Endothelial cell of umbilical vein (primary cell): ENCODE results near the gene BCL11A. TPM values are rescaled to one million over a fixed set of nuclear protein-coding genes. Genes with fewer than 3 reads are reported as not detected.

Experiments
- BruUV-seq: library from RNA; stranded (reverse); fragments of 400-500 nt; replicated peaks from 2 replicates; lab custom pipeline; 2021; lab: Mats Ljungman, UMichigan
- CTCF ChIA-PET: fragments of 300-600, 350-600 bp; sonication (Branson Sonifier 250); formaldehyde crosslinking; loops from one replicate; lab custom pipeline; 2021; ENCODE audit warnings: antibody characterized with exemption, inconsistent platforms; lab: Charles Lee
- POLR2A ChIA-PET: fragments of 300-600, 350-600 bp; sonication (Branson Sonifier 250); formaldehyde crosslinking; loops from one replicate; lab custom pipeline; 2021; ENCODE audit warnings: antibody characterized with exemption, inconsistent platforms; lab: Charles Lee
- DNase-seq: peaks from one replicate; pipeline ENCODE4 v3.0.0-alpha.2; 2011; ENCODE audit warnings: low read depth, low spot score
- FAIRE-seq: peaks from 2 replicates; lab custom pipeline; 2011; peaks lifted over from hg19 to GRCh38; lab: Jason Lieb, UNC
- H2AFZ ChIP-seq: 2 replicates; pipeline ENCODE4 v1.6.0; 2012; ENCODE audit warnings: low read depth, low read length, control low read depth, inconsistent platforms
- H3K27ac ChIP-seq: 2 replicates; pipeline ENCODE4 v1.5.1; 2011; ENCODE audit warnings: low read depth, mild to moderate bottlenecking, control low read depth, low read length, moderate library complexity; ENCODE audit not compliant: insufficient read depth
- H3K27me3 ChIP-seq, 2 experiments: 2 replicates each; pipeline versions ENCODE4 v1.6.0 to v1.6.1; 2011; ENCODE audit warnings: low read length in 2 of 2, mixed read lengths in 1 of 2; ENCODE audit not compliant: control insufficient read depth in 2 of 2, insufficient read depth in 2 of 2
- H3K36me3 ChIP-seq, 2 experiments: 2 replicates in 1 of 2; 3 replicates in 1 of 2; pipeline ENCODE4 v1.5.1; 2011; ENCODE audit warnings: low read length in 2 of 2, mild to moderate bottlenecking in 1 of 2, moderate library complexity in 1 of 2; ENCODE audit not compliant: control insufficient read depth in 2 of 2, insufficient read depth in 2 of 2; ENCODE audit errors: extremely low read depth in 1 of 2
- H3K4me1 ChIP-seq: 3 replicates; pipeline ENCODE4 v1.5.1; 2011; ENCODE audit warnings: mild to moderate bottlenecking, low read length; ENCODE audit not compliant: control insufficient read depth, insufficient read depth; ENCODE audit errors: extremely low read depth
- H3K4me2 ChIP-seq: 2 replicates; pipeline ENCODE4 v1.6.1; 2011; ENCODE audit warnings: low read length, control low read depth, mixed read lengths; ENCODE audit not compliant: insufficient read depth
- H3K4me3 ChIP-seq, 3 experiments: fragments of 200-600 bp in 1 of 3; sonication (generic), shearing (Covaris generic) in 1 of 3; replicated peaks in 1 of 3; 2 replicates each; pipeline ENCODE4 v1.5.1; 2011 to 2016; ENCODE audit warnings: control low read depth in 3 of 3, low read length in 3 of 3, mild to moderate bottlenecking in 2 of 3, inconsistent platforms in 1 of 3, low read depth in 1 of 3, moderate library complexity in 1 of 3; ENCODE audit not compliant: insufficient read depth in 1 of 3
- H3K79me2 ChIP-seq: 2 replicates; pipeline ENCODE4 v1.6.0; 2012; ENCODE audit warnings: low read length, inconsistent platforms; ENCODE audit not compliant: control insufficient read depth, insufficient read depth
- H3K9ac ChIP-seq: replicated peaks from 2 replicates; pipeline ENCODE3; 2011; ENCODE audit warnings: low read length, control low read depth; ENCODE audit not compliant: insufficient read depth; ENCODE audit errors: extremely low read depth
- H3K9me1 ChIP-seq: replicated peaks from 3 replicates; pipeline ENCODE4 v1.6.0; 2011; ENCODE audit warnings: mild to moderate bottlenecking, low read length; ENCODE audit not compliant: control insufficient read depth, insufficient read depth; ENCODE audit errors: extremely low read depth
- H3K9me3 ChIP-seq: replicated peaks from 2 replicates; pipeline ENCODE4 v1.5.1; 2012; ENCODE audit warnings: low read length, inconsistent platforms; ENCODE audit not compliant: control insufficient read depth, insufficient read depth
- H4K20me1 ChIP-seq: replicated peaks from 2 replicates; pipeline ENCODE3; 2011; ENCODE audit warnings: mild to moderate bottlenecking, low read length; ENCODE audit not compliant: control insufficient read depth, insufficient read depth; ENCODE audit errors: extremely low read depth
- EZH2 ChIP-seq: IDR thresholded peaks from 2 replicates; pipeline ENCODE4 v1.6.1; 2012; ENCODE audit warnings: borderline replicate concordance, low read depth, mild to moderate bottlenecking, moderate library complexity, low read length, inconsistent platforms; ENCODE audit not compliant: severe bottlenecking
- FOS ChIP-seq: IDR thresholded peaks from 2 replicates; pipeline ENCODE4 v1.6.1; 2011; ENCODE audit warnings: mild to moderate bottlenecking, low read length, moderate library complexity, borderline replicate concordance; ENCODE audit not compliant: insufficient read depth
- GATA2 ChIP-seq: IDR thresholded peaks from 2 replicates; pipeline ENCODE4 v1.7.0; 2011; ENCODE audit warnings: low read depth, mild to moderate bottlenecking, moderate library complexity, mixed read lengths, low read length; ENCODE audit not compliant: insufficient read length, insufficient read depth
- JUN ChIP-seq: IDR thresholded peaks from 2 replicates; pipeline ENCODE4 v1.6.1; 2011; ENCODE audit warnings: borderline replicate concordance, low read depth; ENCODE audit not compliant: insufficient read length, insufficient read depth
- MYC ChIP-seq: IDR thresholded peaks from one replicate; pipeline ENCODE4 v1.6.1; 2011; ENCODE audit warnings: mild to moderate bottlenecking, low read depth, low read length
- POLR2A ChIP-seq: IDR thresholded peaks from 2 replicates; pipeline ENCODE4 v1.6.1; 2012; ENCODE audit warnings: low read depth, mild to moderate bottlenecking, control low read depth, low read length
- POLR2AphosphoS5 ChIP-seq: IDR thresholded peaks from 2 replicates; pipeline ENCODE4 v1.6.1; 2012; ENCODE audit warnings: low read depth, mild to moderate bottlenecking, control low read depth, low read length, moderate library complexity; ENCODE audit not compliant: insufficient read depth
- dilution Hi-C: fragments of 300-500 bp; cut with MboI; formaldehyde crosslinking; loops from one replicate; pipeline ENCODE4 v1.15.0; 2019; ENCODE audit warnings: low sequenced_read_pairs; ENCODE audit not compliant: extremely low pct_ligation_motif_present
- intact Hi-C: fragments of 100-400 bp; cut with micrococcal nuclease; formaldehyde crosslinking; loops from one replicate; pipeline ENCODE4 v1.10.0; 2022
- polyA plus RNA-seq, 4 experiments: library from polyadenylated mRNA; depleted of rRNA in 3 of 4; stranded (reverse) in 3 of 4; unstranded in 1 of 4; fragments of >200 nt; gene quantifications; 2 replicates each; pipeline versions ENCODE4 v1.2.1 to v1.2.3, GENCODE V29; 2011 to 2012; ENCODE audit warnings: missing spikeins in 1 of 4
- total RNA-seq: library from RNA; stranded (reverse); gene quantifications from 2 replicates; pipeline ENCODE4 v1.2.3, GENCODE V29; 2021
- TF ChIP-seq, protein P1 (sequence below): IDR thresholded peaks from 2 replicates; pipeline ENCODE4 v1.6.1; 2011; ENCODE audit not compliant: insufficient read depth, insufficient read length
- TF ChIP-seq, protein P2 (sequence below), 2 donors: IDR thresholded peaks; 1 replicate in 1 of 2; 2 replicates in 1 of 2; pipeline ENCODE4 v1.5.1; 2011; ENCODE audit warnings: low read length in 2 of 2, mild to moderate bottlenecking in 2 of 2, moderate library complexity in 2 of 2, control low read depth in 1 of 2, inconsistent platforms in 1 of 2, low read depth in 1 of 2; ENCODE audit not compliant: insufficient read depth in 1 of 2; ENCODE audit errors: extremely low read depth in 1 of 2

The BCL11A gene
- total and polyA plus RNA-seq, 2 donors (not counting 3 experiments of a cell fraction or from before 2014, with no cell fraction given) = 0.12 to 0.88 TPM

DNA sequence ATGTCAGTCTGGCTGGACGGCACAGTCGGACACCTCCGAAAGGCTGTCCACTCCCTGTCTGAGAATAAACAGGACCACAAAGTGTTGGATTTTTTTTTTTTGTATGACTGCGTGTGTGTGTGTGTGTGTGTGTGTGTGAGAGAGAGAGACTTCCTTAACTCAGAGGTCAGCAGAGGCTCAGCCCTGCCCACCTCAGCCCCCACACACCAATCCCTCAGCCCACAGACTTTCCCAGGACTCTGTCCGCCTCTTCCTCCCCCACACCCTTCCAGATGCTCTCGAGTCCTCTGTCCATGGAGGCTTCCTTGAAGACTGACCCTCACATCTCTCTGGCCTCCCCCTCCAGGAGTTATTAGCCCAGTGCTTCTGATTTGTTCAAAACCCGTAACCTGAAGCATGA lies 147.3 kb downstream of the BCL11A start:
- CTCF ChIA-PET = no interaction called here
- POLR2A ChIA-PET = no interaction called here
- no TSS peak for BruUV-seq
- TF ChIP-seq FOS = no peak
- H3K4me2 ChIP-seq = no peak overlapping the region
- H3K36me3 ChIP-seq = no peaks in the 10 kb centered on the region
- DNase-seq = no peak
- dilution Hi-C loops = no loop called here
- H2AFZ ChIP-seq = no peak overlapping the region
- H3K4me1 ChIP-seq = no peaks in the 10 kb centered on the region
- H3K27ac ChIP-seq = no peak overlapping the region
- no peaks in the 10 kb centered on the region for H3K79me2 ChIP-seq
- no peak for FAIRE-seq
- no peaks in the 10 kb centered on the region for H3K27me3 ChIP-seq
- no peaks in the 10 kb centered on the region for H3K9me3 ChIP-seq
- H4K20me1 ChIP-seq = no peaks in the 10 kb centered on the region
- H3K4me3 ChIP-seq = no peak overlapping the region
- H3K9ac ChIP-seq = no peak overlapping the region
- no peaks in the 10 kb centered on the region for H3K9me1 ChIP-seq
- intact Hi-C loops = no loop called here

DNA sequence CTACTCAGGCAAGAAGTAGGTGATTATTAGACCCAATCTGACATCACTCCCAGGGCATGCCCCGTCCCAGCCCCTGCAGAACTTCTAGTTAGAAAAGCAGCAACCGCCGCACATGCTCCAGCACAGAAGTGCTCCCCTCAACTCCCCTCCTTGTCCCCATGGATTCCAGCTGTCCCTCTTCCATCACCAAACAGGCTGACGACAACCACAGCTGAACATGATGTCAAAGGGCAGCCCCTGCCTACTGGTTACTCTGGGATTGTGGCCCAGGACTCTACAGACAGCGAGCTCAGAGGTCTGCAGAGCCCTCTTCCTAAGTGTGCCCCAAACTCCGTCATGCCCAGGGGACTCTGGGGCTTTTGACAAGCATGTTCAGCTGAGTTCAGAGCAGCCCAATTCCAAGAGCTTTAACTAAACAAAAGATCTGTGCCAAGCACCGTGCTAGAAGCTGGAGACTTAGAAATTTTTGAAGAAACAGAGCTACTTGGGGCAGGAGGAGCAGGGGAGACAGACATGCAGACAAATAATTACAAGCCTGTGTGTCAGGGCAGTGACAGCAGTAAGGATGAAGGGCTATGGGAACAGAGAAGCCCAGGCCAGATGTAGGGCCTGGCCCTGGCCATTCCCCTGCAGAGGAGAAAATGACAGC lies 148.1 kb downstream of the BCL11A start:
- Histone ChIP-seq H3K27ac (no peak overlapping the region), H4K20me1 (no peaks in the 10 kb centered on the region), H3K4me2 (no peak overlapping the region), H3K4me3 (no peak overlapping the region), H3K36me3 (no peaks in the 10 kb centered on the region), H3K9ac (no peak overlapping the region), H3K79me2 (no peaks in the 10 kb centered on the region), H3K9me3 (no peaks in the 10 kb centered on the region), H3K27me3 (no peaks in the 10 kb centered on the region), H3K9me1 (no peaks in the 10 kb centered on the region), H3K4me1 (no peaks in the 10 kb centered on the region), H2AFZ (no peak overlapping the region)
- dilution Hi-C loops = no loop called here
- CTCF ChIA-PET = no interaction called here
- BruUV-seq = no TSS peak
- DNase-seq = no peak
- intact Hi-C loops = no loop called here
- TF ChIP-seq, protein P1, sequence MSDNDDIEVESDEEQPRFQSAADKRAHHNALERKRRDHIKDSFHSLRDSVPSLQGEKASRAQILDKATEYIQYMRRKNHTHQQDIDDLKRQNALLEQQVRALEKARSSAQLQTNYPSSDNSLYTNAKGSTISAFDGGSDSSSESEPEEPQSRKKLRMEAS = no peak
- no peak for TF ChIP-seq EZH2
- no peak for TF ChIP-seq GATA2
- no peak for TF ChIP-seq POLR2AphosphoS5
- TF ChIP-seq FOS = no peak
- TF ChIP-seq JUN = no peak
- TF ChIP-seq MYC = no peak
- TF ChIP-seq, protein P2, sequence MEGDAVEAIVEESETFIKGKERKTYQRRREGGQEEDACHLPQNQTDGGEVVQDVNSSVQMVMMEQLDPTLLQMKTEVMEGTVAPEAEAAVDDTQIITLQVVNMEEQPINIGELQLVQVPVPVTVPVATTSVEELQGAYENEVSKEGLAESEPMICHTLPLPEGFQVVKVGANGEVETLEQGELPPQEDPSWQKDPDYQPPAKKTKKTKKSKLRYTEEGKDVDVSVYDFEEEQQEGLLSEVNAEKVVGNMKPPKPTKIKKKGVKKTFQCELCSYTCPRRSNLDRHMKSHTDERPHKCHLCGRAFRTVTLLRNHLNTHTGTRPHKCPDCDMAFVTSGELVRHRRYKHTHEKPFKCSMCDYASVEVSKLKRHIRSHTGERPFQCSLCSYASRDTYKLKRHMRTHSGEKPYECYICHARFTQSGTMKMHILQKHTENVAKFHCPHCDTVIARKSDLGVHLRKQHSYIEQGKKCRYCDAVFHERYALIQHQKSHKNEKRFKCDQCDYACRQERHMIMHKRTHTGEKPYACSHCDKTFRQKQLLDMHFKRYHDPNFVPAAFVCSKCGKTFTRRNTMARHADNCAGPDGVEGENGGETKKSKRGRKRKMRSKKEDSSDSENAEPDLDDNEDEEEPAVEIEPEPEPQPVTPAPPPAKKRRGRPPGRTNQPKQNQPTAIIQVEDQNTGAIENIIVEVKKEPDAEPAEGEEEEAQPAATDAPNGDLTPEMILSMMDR (IDR thresholded peaks at IDR 0.05; ENCODE audit: extremely low read depth in 1 of 2, insufficient read depth in 1 of 2, low read depth in 1 of 2, low read length in 2 of 2) = no peak
- no peak for TF ChIP-seq POLR2A
- no peak for FAIRE-seq
- POLR2A ChIA-PET = no interaction called here
